Activated B cell treated with CpG ODN at 0.5 μM for 24 hours (primary cell): ENCODE data around the gene HERC6. TPM values are rescaled to one million over a fixed set of nuclear protein-coding genes. Genes with fewer than 3 reads are reported as not detected.

Source experiments
- ATAC-seq: fragments of 200-7000 bp; cut with Tn5 transposase; one replicate; pipeline ENCODE4 v1.10.0; 2021; ENCODE audit warnings: low read depth, mild to moderate bottlenecking, moderate library complexity
- CTCF ChIA-PET: fragments of 350-600 bp; sonication (Branson Sonifier 250); formaldehyde crosslinking; loops from one replicate; lab custom pipeline; 2021; ENCODE audit warnings: antibody characterized with exemption; lab: Charles Lee
- POLR2A ChIA-PET: fragments of 350-600 bp; sonication (Branson Sonifier 250); formaldehyde crosslinking; loops from one replicate; lab custom pipeline; 2021; ENCODE audit warnings: antibody characterized with exemption; lab: Charles Lee
- DNase-seq: peaks from one replicate; pipeline ENCODE4 v3.0.0; 2022
- H3K27ac Mint-ChIP-seq: one replicate; pipeline ENCODE4 v1.8.0; 2020; ENCODE audit warnings: mixed read lengths
- H3K27me3 Mint-ChIP-seq: one replicate; pipeline ENCODE4 v1.8.0; 2021; ENCODE audit warnings: mixed read lengths
- H3K36me3 Mint-ChIP-seq: one replicate; pipeline ENCODE4 v1.8.0; 2021; ENCODE audit warnings: low read depth, mixed read lengths
- H3K4me1 Mint-ChIP-seq: one replicate; pipeline ENCODE4 v1.8.0; 2021; ENCODE audit warnings: mixed read lengths
- H3K4me3 Mint-ChIP-seq: one replicate; pipeline ENCODE4 v1.8.0; 2020; ENCODE audit warnings: mild to moderate bottlenecking, mixed read lengths
- H3K9me3 Mint-ChIP-seq: one replicate; pipeline ENCODE4 v1.8.0; 2020; ENCODE audit warnings: mixed read lengths
- intact Hi-C: fragments of 100-400 bp; cut with micrococcal nuclease; formaldehyde crosslinking; loops from one replicate; pipeline ENCODE4 v1.15.1; 2024
- total RNA-seq: library from RNA; stranded (reverse); gene quantifications from 2 replicates; pipeline ENCODE4 v1.2.3, GENCODE V29; 2022
- TF ChIP-seq, protein P1 (sequence below): fragments of 200-600 bp; IDR thresholded peaks from one replicate; pipeline ENCODE4 v1.8.0; 2022; ENCODE audit warnings: antibody characterized with exemption, mild to moderate bottlenecking

Gene HERC6
- total RNA-seq, 1 donor from 2014 or later = 11.4 TPM

DNA sequence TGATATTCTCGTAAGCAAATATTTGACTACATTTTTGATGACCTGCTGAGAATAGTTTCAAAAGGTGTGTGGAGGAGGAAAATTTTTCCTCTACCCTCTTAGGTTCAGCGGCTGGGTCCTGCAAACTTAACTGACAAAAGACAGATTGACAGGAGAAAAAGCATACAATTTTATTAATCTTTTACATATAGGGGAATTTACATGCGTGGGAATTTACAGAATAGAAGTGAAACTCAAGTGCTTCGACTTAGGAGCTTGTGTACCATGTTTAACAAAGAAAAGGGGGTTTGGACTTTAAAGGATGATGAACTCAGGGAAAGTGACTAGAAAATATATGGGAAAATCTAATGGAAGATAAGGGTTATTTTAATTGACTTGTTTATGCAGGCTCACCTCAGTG is 2.5 kb downstream of the HERC6 start:
- Mint-ChIP-seq H3K27ac (peak overlapping the region; percentile 64), H3K4me3 (no peak overlapping the region), H3K9me3 (no peaks in the 10 kb centered on the region), H3K4me1 (peaks cover 31% of the 10 kb centered on the region), H3K36me3 (peaks cover 9% of the 10 kb centered on the region), H3K27me3 (no peaks in the 10 kb centered on the region)
- TF ChIP-seq, protein P1, sequence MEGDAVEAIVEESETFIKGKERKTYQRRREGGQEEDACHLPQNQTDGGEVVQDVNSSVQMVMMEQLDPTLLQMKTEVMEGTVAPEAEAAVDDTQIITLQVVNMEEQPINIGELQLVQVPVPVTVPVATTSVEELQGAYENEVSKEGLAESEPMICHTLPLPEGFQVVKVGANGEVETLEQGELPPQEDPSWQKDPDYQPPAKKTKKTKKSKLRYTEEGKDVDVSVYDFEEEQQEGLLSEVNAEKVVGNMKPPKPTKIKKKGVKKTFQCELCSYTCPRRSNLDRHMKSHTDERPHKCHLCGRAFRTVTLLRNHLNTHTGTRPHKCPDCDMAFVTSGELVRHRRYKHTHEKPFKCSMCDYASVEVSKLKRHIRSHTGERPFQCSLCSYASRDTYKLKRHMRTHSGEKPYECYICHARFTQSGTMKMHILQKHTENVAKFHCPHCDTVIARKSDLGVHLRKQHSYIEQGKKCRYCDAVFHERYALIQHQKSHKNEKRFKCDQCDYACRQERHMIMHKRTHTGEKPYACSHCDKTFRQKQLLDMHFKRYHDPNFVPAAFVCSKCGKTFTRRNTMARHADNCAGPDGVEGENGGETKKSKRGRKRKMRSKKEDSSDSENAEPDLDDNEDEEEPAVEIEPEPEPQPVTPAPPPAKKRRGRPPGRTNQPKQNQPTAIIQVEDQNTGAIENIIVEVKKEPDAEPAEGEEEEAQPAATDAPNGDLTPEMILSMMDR = no peak
- no peak for DNase-seq
- ChIA-PET CTCF (no interaction called here), POLR2A (interaction anchor here (1.2 to 1.5 kb wide), 2 partner anchors 61 to 97 kb away, joined by 3 to 4 read pairs; partner anchors contain the start of gene PPM1K)
- no peak for ATAC-seq
- intact Hi-C loops = loop anchor here (5.0 kb wide), 1 partner anchor 374 kb away; the partner anchor contains the start of gene PKD2

DNA sequence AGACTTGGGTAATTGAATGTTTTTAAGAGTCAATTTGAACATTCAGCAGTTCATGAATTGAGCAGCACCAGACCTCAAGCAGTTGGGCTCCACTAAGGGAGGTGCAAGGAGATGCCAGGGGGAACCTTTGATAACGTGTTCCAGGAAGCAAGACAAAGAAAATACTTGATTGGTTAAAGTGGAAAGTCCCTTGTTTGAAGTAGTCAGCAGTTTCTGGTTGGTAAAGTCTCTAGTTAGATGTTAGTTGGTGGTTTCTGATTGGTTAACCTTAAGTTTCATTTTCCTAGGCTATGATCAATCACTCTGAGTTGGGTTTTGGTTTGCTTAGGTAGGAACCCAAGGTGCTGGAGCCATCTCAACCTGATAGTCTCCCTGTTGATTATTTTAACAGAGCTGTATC is 4.0 kb downstream of the HERC6 start:
- H3K4me1 Mint-ChIP-seq = peaks cover 31% of the 10 kb centered on the region

DNA sequence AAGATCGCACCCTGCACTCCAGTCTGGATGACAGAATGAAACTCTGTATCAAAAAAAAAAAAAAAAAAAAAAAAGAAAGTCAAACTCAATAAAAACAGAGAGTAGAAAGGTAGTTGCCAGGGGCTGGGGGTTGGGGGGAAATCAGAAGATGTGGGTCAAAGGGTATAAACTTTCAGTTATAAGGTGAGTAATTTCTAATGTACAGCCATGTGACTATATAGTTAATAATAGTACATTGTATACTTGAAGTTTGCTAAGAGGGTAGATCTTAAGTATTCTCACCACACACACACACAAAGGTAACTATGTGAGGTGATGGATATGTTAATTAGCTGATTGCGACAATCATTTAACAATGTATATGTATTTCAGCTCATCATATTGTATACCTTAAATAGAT is 11.5 kb downstream of the HERC6 start:
- intact Hi-C loops = no loop called here
- POLR2A ChIA-PET = no interaction called here
- no peak for ATAC-seq

More for the DNA sequence above, 4.0 kb downstream of the HERC6 start:
- DNase-seq (no peak), ATAC-seq (peak; percentile 16)
- H3K27me3 Mint-ChIP-seq = no peaks in the 10 kb centered on the region
- POLR2A ChIA-PET = interaction anchor here (0.8 kb wide), 2 partner anchors 55 to 74 kb away, joined by 3 to 4 read pairs; partner anchors contain the start of gene HERC5
- intact Hi-C loops = loop anchor here (5.0 kb wide), 1 partner anchor 375 kb away; the partner anchor contains the start of gene PKD2
- TF ChIP-seq, protein P1 = no peak
- H3K9me3 Mint-ChIP-seq = no peaks in the 10 kb centered on the region
- peak overlapping the region; percentile 75 for H3K27ac Mint-ChIP-seq
- CTCF ChIA-PET = no interaction called here
- peaks cover 16% of the 10 kb centered on the region for H3K36me3 Mint-ChIP-seq
- H3K4me3 Mint-ChIP-seq = peak overlapping the region; percentile 22

DNA sequence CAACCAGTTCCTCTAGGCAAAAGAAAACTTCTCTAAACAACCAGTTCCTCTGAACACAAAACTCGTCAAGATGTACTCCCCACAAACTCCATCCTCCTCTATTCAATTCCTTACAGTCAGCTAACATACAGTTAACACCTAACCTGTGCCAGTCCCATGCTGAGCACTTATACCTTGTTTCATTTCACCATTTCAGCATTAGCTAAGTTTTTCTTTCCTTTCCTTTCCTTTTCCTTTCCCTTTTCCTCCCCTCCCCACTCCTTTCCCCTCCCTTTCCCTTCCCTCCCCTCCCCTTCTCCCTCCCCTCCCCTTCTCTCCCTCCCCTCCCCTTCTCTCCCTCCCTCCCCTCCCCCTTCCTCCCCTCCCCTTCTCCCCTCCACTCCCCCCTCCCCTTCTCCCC is 13.1 kb downstream of the HERC6 start:
- ChIA-PET POLR2A (no interaction called here), CTCF (no interaction called here)
- Mint-ChIP-seq H3K27me3 (no peaks in the 10 kb centered on the region), H3K4me3 (no peak overlapping the region), H3K9me3 (no peaks in the 10 kb centered on the region), H3K36me3 (peaks cover 49% of the 10 kb centered on the region), H3K4me1 (no peaks in the 10 kb centered on the region), H3K27ac (no peak overlapping the region)
- ATAC-seq (no peak), DNase-seq (no peak)
- intact Hi-C loops = no loop called here
- TF ChIP-seq, protein P1 = no peak

More for the DNA sequence above, 11.5 kb downstream of the HERC6 start:
- Mint-ChIP-seq H3K9me3 (no peaks in the 10 kb centered on the region), H3K27me3 (no peaks in the 10 kb centered on the region), H3K36me3 (peaks cover 50% of the 10 kb centered on the region), H3K4me1 (no peaks in the 10 kb centered on the region), H3K4me3 (no peak overlapping the region), H3K27ac (no peak overlapping the region)
- TF ChIP-seq, protein P1 = no peak
- no peak for DNase-seq
- CTCF ChIA-PET = no interaction called here

DNA sequence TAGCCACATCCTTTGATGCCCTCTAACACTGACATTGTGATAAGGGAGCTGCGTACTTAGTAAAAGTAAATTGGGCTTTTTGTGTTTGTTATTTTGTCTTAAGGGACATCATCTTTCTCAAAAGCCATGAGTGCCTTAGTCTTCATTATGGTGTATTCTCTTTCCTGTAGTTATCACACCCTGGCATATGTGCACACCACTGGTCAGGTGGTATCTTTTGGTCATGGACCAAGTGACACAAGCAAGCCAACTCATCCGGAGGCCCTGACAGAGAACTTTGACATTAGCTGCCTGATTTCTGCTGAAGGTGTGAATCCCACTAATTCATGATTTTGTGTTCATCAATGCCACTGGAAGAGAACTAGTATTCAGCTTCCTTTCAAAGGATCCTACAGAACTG is 18.0 kb downstream of the HERC6 start:
- Mint-ChIP-seq H3K9me3 (no peaks in the 10 kb centered on the region), H3K36me3 (peaks cover 41% of the 10 kb centered on the region), H3K4me3 (no peak overlapping the region), H3K27ac (no peak overlapping the region), H3K27me3 (no peaks in the 10 kb centered on the region), H3K4me1 (peaks cover 5% of the 10 kb centered on the region)
- DNase-seq (no peak), ATAC-seq (no peak)
- ChIA-PET POLR2A (no interaction called here), CTCF (interaction anchor here (1.5 kb wide), 1 partner anchor 18 kb away, joined by 3 read pairs; the partner anchor contains the start of gene HERC6)
- intact Hi-C loops = loop anchor here (5.0 kb wide), 1 partner anchor 46 kb away; no protein-coding TSS in a partner anchor
- TF ChIP-seq, protein P1 = no peak
